GM21619 (cell line): Measurements from ENCODE around the gene ENC1.
"Not testable (repeated sequence)": the region's sequence is repeated elsewhere in the genome, so short reads cannot be mapped to it uniquely, and the experiment has no call there.

ENCODE experiments used
- ATAC-seq: cut with Tn5 transposase; IDR thresholded peaks from one replicate; pipeline ENCODE4 v1.9.1; 2021; ENCODE audit not compliant: unreplicated experiment

The ENC1 gene

GRCh38 chr5:74640450-74640953 is at the start of gene ENC1:
Gene ENC1, minus strand, starts transcription at chr5:74640728. Its CDS starts 4,243 bp downstream, at chr5:74636485.
- peak; percentile 57 for ATAC-seq

- no peak for ATAC-seq
Observed at GRCh38 chr5:74686962-74687751, 46.6 kb upstream of the ENC1 start.

GRCh38 chr5:74685979-74686631 is 45.6 kb upstream of the ENC1 start:
- peak; percentile 50 for ATAC-seq

GRCh38 chr5:74684900-74685851 is 44.6 kb upstream of the ENC1 start, which contains the start of gene HEXB:
Gene HEXB, plus strand, starts transcription at chr5:74685233. Its CDS starts 28 bp downstream, at chr5:74685261.
- peak; percentile 81 for ATAC-seq

GRCh38 chr5:74679966-74680365 is 39.4 kb upstream of the ENC1 start:
- no peak for ATAC-seq

- not testable (repeated sequence) for ATAC-seq
Observed at GRCh38 chr5:74679300-74679699, 38.8 kb upstream of the ENC1 start.

GRCh38 chr5:74678123-74678522 is 37.6 kb upstream of the ENC1 start:
- not testable (repeated sequence) for ATAC-seq

GRCh38 chr5:74676466-74676865 is 35.9 kb upstream of the ENC1 start:
- ATAC-seq, result not testable (repeated sequence)

GRCh38 chr5:74673011-74673790 is 32.7 kb upstream of the ENC1 start:
- no peak for ATAC-seq

GRCh38 chr5:74672215-74672877 is 31.8 kb upstream of the ENC1 start:
- ATAC-seq, result no peak

GRCh38 chr5:74670396-74671038 is 30.0 kb upstream of the ENC1 start:
- no peak for ATAC-seq

GRCh38 chr5:74669821-74670220 is 29.3 kb upstream of the ENC1 start:
- ATAC-seq, result no peak

GRCh38 chr5:74667396-74667795 is 26.9 kb upstream of the ENC1 start:
- ATAC-seq, result no peak

- no peak for ATAC-seq
Observed at GRCh38 chr5:74665816-74666215, 25.3 kb upstream of the ENC1 start.

GRCh38 chr5:74665273-74665672 is 24.7 kb upstream of the ENC1 start:
- no peak for ATAC-seq

GRCh38 chr5:74664551-74664950 is 24.0 kb upstream of the ENC1 start:
- no peak for ATAC-seq

- ATAC-seq, result no peak
Observed at GRCh38 chr5:74660873-74661272, 20.3 kb upstream of the ENC1 start.

GRCh38 chr5:74660140-74660539 is 19.6 kb upstream of the ENC1 start:
- no peak for ATAC-seq

GRCh38 chr5:74659172-74659571 is 18.6 kb upstream of the ENC1 start:
- no peak for ATAC-seq
